Ovary (tissue), 9 donors: ENCODE results near the gene CCR9. TPM values are rescaled to one million over a fixed set of nuclear protein-coding genes. Genes with fewer than 3 reads are reported as not detected.

Experiments used
- DNase-seq, 5 donors: peaks; one replicate each; pipeline ENCODE4 v3.0.0-alpha.2; 2019 to 2020
- H3K27ac ChIP-seq, 2 donors: fragments of 200-600 bp; one replicate each; pipeline versions ENCODE4 v1.5.1 to v1.8.0; 2019 to 2022
- H3K27me3 ChIP-seq: fragments of 200-600 bp; one replicate; pipeline ENCODE4 v1.8.0; 2022
- H3K36me3 ChIP-seq: fragments of 200-600 bp; sonication (generic); one replicate; pipeline ENCODE4 v1.5.1; 2019
- H3K4me1 ChIP-seq: one replicate; pipeline ENCODE4 v1.8.1; 2013; ENCODE audit warnings: mild to moderate bottlenecking, moderate library complexity; ENCODE audit not compliant: insufficient read depth
- H3K4me3 ChIP-seq: fragments of 200-600 bp; sonication (generic); one replicate; pipeline ENCODE4 v1.5.1; 2017
- H3K9me3 ChIP-seq, 2 donors: fragments of 200-600 bp in 1 of 2; sonication (generic) in 1 of 2; one replicate each; pipeline versions ENCODE4 v1.5.1 to v1.8.1; 2013 to 2019; ENCODE audit warnings: mild to moderate bottlenecking in 1 of 2, moderate library complexity in 1 of 2
- EP300 ChIP-seq: sonication (generic); formaldehyde crosslinking; IDR thresholded peaks from one replicate; pipeline ENCODE4 v1.6.1; 2017; ENCODE audit warnings: antibody characterized with exemption
- POLR2A ChIP-seq: fragments of 450-650 bp; IDR thresholded peaks from one replicate; pipeline ENCODE4 v1.6.1; 2017; ENCODE audit warnings: antibody characterized with exemption, mild to moderate bottlenecking, moderate library complexity
- WGBS, 3 donors: extraction: QIAGEN DNeasy Blood & Tissue Kit in 1 of 3; methylation state at CpG; one replicate each; pipeline versions ENCODE4 v1.1.5 to v1.1.7; 2013 to 2017; 5-methylcytosine and 5-hydroxymethylcytosine counted together
- intact Hi-C, 4 donors: fragments of 100-400 bp; cut with DNase I; formaldehyde crosslinking; loops; one replicate each; pipeline versions ENCODE4 v1.11.0 to v1.15.1; 2022 to 2023
- polyA plus RNA-seq, 2 donors: library from polyadenylated mRNA; stranded (reverse); fragments of 200-250 nt in 1 of 2; fragments of 350-450 nt in 1 of 2; fragmentation: Illumina TruSeq in 1 of 2; extraction: RNeasy Lipid Tissue Mini Kit (QIAGEN cat#74804) in 1 of 2; gene quantifications; one replicate each; pipeline ENCODE4 v1.2.3, GENCODE V29; 2013 to 2014
- small RNA-seq: library from RNA; depleted of rRNA; stranded (forward); fragments of <200 nt; gene quantifications from one replicate; pipeline ENCODE3, GENCODE V24; 2016
- total RNA-seq, 7 donors: library from RNA; depleted of rRNA in 2 of 7; stranded (reverse); fragments of >200 nt in 2 of 7; fragmentation: NEBNext Ultra II Directional in 3 of 7; extraction: Animal tissue kit (Norgen Biotek cat#: 25700) in 3 of 7; gene quantifications; one replicate each; pipeline versions ENCODE4 v1.1.0 to v1.2.4, GENCODE V29; 2016 to 2023
- TF ChIP-seq, protein P1 (sequence below), 3 donors: fragments of 450-650 bp in 2 of 3; fragments of 200-600 bp in 1 of 3; IDR thresholded peaks; one replicate each; pipeline versions ENCODE4 v1.5.1 to v1.8.0; 2016 to 2022; ENCODE audit warnings: antibody characterized with exemption in 3 of 3, mild to moderate bottlenecking in 1 of 3
- donor health status: DM: no; HTN: no; CAD: no; lungs with moderate emphysema.
- donor health status: DM: no; HTN: no; CAD: no.
- donor health status: Bipolar disorder and iron deficiency.
- donor health status: DM: yes; HTN: yes; CAD: no.
- donor health status: DM: no; HTN: no; CAD: no.
- donor health status: DM: yes; HTN: yes; CAD: no.

The CCR9 gene
- total and polyA plus RNA-seq, 9 donors, result 0.05 to 0.24 (median 0.09) TPM; not detected in 5

DNA sequence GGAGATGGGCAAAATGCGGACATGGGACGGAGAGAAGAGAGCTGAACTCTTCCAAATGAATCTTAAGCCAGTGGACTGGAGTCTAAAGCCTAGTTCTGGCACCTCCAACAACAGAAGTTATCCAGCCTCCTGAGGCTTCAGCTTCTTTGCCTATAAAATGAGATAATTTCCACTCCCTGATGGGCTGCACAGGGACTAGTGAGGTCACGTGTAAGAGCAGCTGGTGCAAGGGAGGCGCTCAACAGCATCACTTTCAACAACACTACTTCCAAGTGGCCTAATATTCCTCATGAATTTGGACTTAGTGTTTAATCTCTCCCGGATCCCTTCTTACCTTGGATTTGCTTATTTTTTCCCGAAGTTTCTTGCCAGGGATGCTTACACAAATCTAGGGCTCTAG, 65.6 kb downstream of the CCR9 start:
- no peaks in the 10 kb centered on the region for H3K36me3 ChIP-seq
- no peak overlapping the region for H3K4me3 ChIP-seq
- peaks cover 4% of the 10 kb centered on the region for H3K4me1 ChIP-seq
- intact Hi-C loops, result loop anchor here in 1 of 4 donors (5.0 kb wide), 1 partner anchor 110 kb away; no protein-coding TSS in a partner anchor
- H3K27ac ChIP-seq, result no peak overlapping the region
- TF ChIP-seq, protein P1, sequence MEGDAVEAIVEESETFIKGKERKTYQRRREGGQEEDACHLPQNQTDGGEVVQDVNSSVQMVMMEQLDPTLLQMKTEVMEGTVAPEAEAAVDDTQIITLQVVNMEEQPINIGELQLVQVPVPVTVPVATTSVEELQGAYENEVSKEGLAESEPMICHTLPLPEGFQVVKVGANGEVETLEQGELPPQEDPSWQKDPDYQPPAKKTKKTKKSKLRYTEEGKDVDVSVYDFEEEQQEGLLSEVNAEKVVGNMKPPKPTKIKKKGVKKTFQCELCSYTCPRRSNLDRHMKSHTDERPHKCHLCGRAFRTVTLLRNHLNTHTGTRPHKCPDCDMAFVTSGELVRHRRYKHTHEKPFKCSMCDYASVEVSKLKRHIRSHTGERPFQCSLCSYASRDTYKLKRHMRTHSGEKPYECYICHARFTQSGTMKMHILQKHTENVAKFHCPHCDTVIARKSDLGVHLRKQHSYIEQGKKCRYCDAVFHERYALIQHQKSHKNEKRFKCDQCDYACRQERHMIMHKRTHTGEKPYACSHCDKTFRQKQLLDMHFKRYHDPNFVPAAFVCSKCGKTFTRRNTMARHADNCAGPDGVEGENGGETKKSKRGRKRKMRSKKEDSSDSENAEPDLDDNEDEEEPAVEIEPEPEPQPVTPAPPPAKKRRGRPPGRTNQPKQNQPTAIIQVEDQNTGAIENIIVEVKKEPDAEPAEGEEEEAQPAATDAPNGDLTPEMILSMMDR (IDR thresholded peaks at IDR 0.05), result no peak
- TF ChIP-seq EP300, result no peak
- no peak for TF ChIP-seq POLR2A
- no peaks in the 10 kb centered on the region for H3K27me3 ChIP-seq
- 86 to 91% (median 88%) methylated on average over 6 of the region's 6 CpGs for WGBS, 3 donors
- H3K9me3 ChIP-seq, result no peaks in the 10 kb centered on the region
- no peak for DNase-seq

DNA sequence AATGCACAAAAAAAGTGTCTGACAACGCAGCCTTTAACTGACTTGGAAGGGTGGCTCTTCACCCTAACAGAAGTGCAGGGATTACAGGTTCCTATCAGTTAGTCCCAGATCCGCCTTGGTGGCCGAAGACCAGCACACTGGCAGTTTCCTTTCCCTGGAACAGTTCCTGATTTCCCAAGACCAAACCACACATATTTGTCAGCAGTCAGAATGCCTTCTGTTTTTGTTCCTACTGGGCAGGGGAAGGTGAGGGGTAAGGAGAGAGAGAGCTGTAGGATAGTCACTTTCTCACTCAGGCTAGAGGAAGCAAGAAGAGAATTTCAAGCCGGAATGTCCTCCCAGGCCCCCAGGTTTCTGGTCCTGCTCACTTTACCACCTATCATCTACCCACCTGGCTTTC, 66.1 kb downstream of the CCR9 start:
- H3K4me1 ChIP-seq, result peaks cover 4% of the 10 kb centered on the region
- intact Hi-C loops, result loop anchor here in 1 of 4 donors (5.0 kb wide), 1 partner anchor 110 kb away; no protein-coding TSS in a partner anchor
- DNase-seq, result no peak
- WGBS, 3 donors, result 77 to 85% (median 78%) methylated on average over 4 of the region's 4 CpGs
- H3K27me3 ChIP-seq, result no peaks in the 10 kb centered on the region
- TF ChIP-seq POLR2A (no peak), EP300 (no peak)
- TF ChIP-seq, protein P1 (IDR thresholded peaks at IDR 0.05), result no peak
- H3K9me3 ChIP-seq, result no peaks in the 10 kb centered on the region
- no peaks in the 10 kb centered on the region for H3K36me3 ChIP-seq
- no peak overlapping the region for H3K4me3 ChIP-seq
- H3K27ac ChIP-seq, result no peak overlapping the region

Small RNA genes within 50 kb of the gene (small RNA-seq; reads per million reads assigned to genes)
- gene RF00019, result not detected

Other genes with a start within 250 kb of the CCR9 start
- gene SACM1L, start 197.1 kb upstream of the CCR9 start, total RNA-seq, result 10 to 100 TPM; 25.7 to 47.3 (median 39.6) TPM
- 10 to 100 TPM; 19.0 to 30.5 TPM for gene SACM1L, start 197.1 kb upstream of the CCR9 start, polyA plus RNA-seq
- gene SLC6A20, start 90.0 kb upstream of the CCR9 start, total RNA-seq, result 1 to 10 TPM in 2 of 7 donors, under 1 TPM in 3, not detected in 2; 0.13 to 3.3 (median 0.37) TPM
- under 1 TPM; 0.05 to 0.06 TPM for gene SLC6A20, start 90.0 kb upstream of the CCR9 start, polyA plus RNA-seq
- gene LZTFL1, start 44.4 kb upstream of the CCR9 start, total RNA-seq, result 10 to 100 TPM; 12.4 to 30.6 (median 17.3) TPM
- 10 to 100 TPM; 12.3 to 22.1 TPM for gene LZTFL1, start 44.4 kb upstream of the CCR9 start, polyA plus RNA-seq
- 1 to 10 TPM in 1 of 7 donors, under 1 TPM in 6; 0.20 to 2.3 (median 0.55) TPM for gene CXCR6, start 56.9 kb downstream of the CCR9 start, total RNA-seq
- 1 to 10 TPM in 1 of 2 donors, under 1 TPM in 1; 0.41 to 3.5 TPM for gene CXCR6, start 56.9 kb downstream of the CCR9 start, polyA plus RNA-seq
- gene FYCO1, start 109.3 kb downstream of the CCR9 start, total RNA-seq, result 10 to 100 TPM; 30.2 to 81.0 (median 52.8) TPM
- 10 to 100 TPM; 32.0 to 61.0 TPM for gene FYCO1, start 109.3 kb downstream of the CCR9 start, polyA plus RNA-seq
- gene XCR1, start 140.9 kb downstream of the CCR9 start, total RNA-seq, result under 1 TPM in 5 of 7 donors, not detected in 2; under 0.01 to 0.18 (median 0.05) TPM
- 1 to 10 TPM in 1 of 2 donors, under 1 TPM in 1; 0.04 to 1.2 TPM for gene XCR1, start 140.9 kb downstream of the CCR9 start, polyA plus RNA-seq